ENCODE data around the gene GRIN3B. TPM values are rescaled to one million over a fixed set of nuclear protein-coding genes. Genes with fewer than 3 reads are reported as not detected.
A peak's percentile ranks its signal among the peaks of the same experiment; 100 is the strongest.
"Not testable (repeated sequence)": the region's sequence is repeated elsewhere in the genome, so short reads cannot be mapped to it uniquely, and the experiment has no call there.

The GRIN3B gene
- total and polyA plus RNA-seq, 2 experiments from 2014 or later: 3.0 to 8.5 TPM

GRCh38 chr19:1018932-1019615, 18.9 kb downstream of the GRIN3B start:
- Histone ChIP-seq H3K4me1 (ENCODE audit: low read depth) (peaks cover 35% of the 10 kb centered on the region), H3K27ac (no peak overlapping the region), H3K4me3 (peak overlapping the region; percentile 85), H3K36me3 (peaks cover 1% of the 10 kb centered on the region), H3K9me3 (ENCODE audit: low read depth) (no peaks in the 10 kb centered on the region), H3K27me3 (no peaks in the 10 kb centered on the region)
- DNase-seq (ENCODE audit: low read depth in 1 of 2, low spot score in 1 of 2): no peak
- TF ChIP-seq, protein P1, sequence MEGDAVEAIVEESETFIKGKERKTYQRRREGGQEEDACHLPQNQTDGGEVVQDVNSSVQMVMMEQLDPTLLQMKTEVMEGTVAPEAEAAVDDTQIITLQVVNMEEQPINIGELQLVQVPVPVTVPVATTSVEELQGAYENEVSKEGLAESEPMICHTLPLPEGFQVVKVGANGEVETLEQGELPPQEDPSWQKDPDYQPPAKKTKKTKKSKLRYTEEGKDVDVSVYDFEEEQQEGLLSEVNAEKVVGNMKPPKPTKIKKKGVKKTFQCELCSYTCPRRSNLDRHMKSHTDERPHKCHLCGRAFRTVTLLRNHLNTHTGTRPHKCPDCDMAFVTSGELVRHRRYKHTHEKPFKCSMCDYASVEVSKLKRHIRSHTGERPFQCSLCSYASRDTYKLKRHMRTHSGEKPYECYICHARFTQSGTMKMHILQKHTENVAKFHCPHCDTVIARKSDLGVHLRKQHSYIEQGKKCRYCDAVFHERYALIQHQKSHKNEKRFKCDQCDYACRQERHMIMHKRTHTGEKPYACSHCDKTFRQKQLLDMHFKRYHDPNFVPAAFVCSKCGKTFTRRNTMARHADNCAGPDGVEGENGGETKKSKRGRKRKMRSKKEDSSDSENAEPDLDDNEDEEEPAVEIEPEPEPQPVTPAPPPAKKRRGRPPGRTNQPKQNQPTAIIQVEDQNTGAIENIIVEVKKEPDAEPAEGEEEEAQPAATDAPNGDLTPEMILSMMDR (IDR thresholded peaks at IDR 0.05; ENCODE audit: low read depth, low read length): no peak

DNA sequence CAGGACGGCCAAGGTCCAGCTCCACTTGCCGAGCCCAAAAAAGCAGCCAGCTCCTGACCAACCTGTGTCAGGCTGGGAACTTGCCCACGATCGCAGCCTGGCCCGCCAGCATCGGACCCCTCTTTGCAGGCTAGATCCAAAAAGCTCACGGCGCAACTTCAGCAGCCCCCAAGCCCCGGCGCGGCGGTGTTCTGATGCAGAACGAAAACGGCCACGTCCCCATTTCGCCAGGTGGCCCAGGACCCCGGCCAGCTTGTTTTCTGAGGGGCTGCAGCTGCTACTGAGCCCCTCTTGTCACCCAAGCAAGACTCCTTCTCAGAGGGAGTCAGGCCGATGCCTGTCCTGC, 19.4 kb downstream of the GRIN3B start:
- no peaks in the 10 kb centered on the region for H3K9me3 ChIP-seq (ENCODE audit: low read depth)
- no peaks in the 10 kb centered on the region for H3K36me3 ChIP-seq
- H3K27me3 ChIP-seq: no peaks in the 10 kb centered on the region
- no peak overlapping the region for H3K27ac ChIP-seq
- TF ChIP-seq, protein P1 (IDR thresholded peaks at IDR 0.05; ENCODE audit: low read depth, low read length): no peak
- no peak for DNase-seq (ENCODE audit: low read depth in 1 of 2, low spot score in 1 of 2)
- H3K4me1 ChIP-seq (ENCODE audit: low read depth): peaks cover 35% of the 10 kb centered on the region
- peak overlapping the region; percentile 85 for H3K4me3 ChIP-seq

GRCh38 chr19:1019980-1020867, 20.0 kb downstream of the GRIN3B start:
- Histone ChIP-seq H3K27ac (peak overlapping the region; percentile 99), H3K4me1 (ENCODE audit: low read depth) (peaks cover 35% of the 10 kb centered on the region), H3K36me3 (no peaks in the 10 kb centered on the region), H3K4me3 (peak overlapping the region; percentile 85), H3K9me3 (ENCODE audit: low read depth) (no peaks in the 10 kb centered on the region), H3K27me3 (no peaks in the 10 kb centered on the region)
- TF ChIP-seq, protein P1 (IDR thresholded peaks at IDR 0.05; ENCODE audit: low read depth, low read length): no peak
- DNase-seq (ENCODE audit: low read depth in 1 of 2, low spot score in 1 of 2): no peak

GRCh38 chr19:1020868-1021425, 20.7 kb downstream of the GRIN3B start, which contains the start of gene TMEM259:
Gene TMEM259, minus strand, starts transcription at chr19:1021123. Its CDS starts 127 bp downstream, at chr19:1020996.
- no peaks in the 10 kb centered on the region for H3K36me3 ChIP-seq
- H3K27ac ChIP-seq: peak within 1 kb of the TSS; percentile 99
- TF ChIP-seq, protein P1 (IDR thresholded peaks at IDR 0.05; ENCODE audit: low read depth, low read length): no peak
- DNase-seq (ENCODE audit: low read depth in 1 of 2, low spot score in 1 of 2): peak; percentile 99
- H3K4me1 ChIP-seq (ENCODE audit: low read depth): peaks cover 35% of the 10 kb centered on the region
- no peaks in the 10 kb centered on the region for H3K9me3 ChIP-seq (ENCODE audit: low read depth)
- H3K4me3 ChIP-seq: peak within 1 kb of the TSS; percentile 85
- H3K27me3 ChIP-seq: no peaks in the 10 kb centered on the region

DNA sequence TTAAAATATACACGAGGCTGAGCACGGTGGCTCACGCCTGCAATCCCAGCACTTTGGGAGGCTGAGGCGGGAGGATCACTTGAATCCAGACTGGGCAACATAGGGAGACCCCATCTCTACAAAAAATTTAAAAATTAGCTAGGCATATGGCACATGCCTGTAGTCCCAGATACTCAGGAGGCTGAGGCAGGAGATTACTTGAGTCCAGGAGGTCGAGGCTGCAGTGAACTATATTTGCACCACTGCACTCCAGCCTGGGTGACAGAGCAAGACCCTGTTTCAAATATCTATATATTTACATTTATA, 23.6 kb downstream of the GRIN3B start:
- peaks cover 10% of the 10 kb centered on the region for H3K4me1 ChIP-seq (ENCODE audit: low read depth)
- not testable (repeated sequence) for H3K9me3 ChIP-seq (ENCODE audit: low read depth); DNase-seq (ENCODE audit: low read depth in 1 of 2, low spot score in 1 of 2)

GRCh38 chr19:1025080-1025479, 24.9 kb downstream of the GRIN3B start:
- not testable (repeated sequence) for H3K36me3 ChIP-seq; H3K9me3 ChIP-seq (ENCODE audit: low read depth); DNase-seq (ENCODE audit: low read depth in 1 of 2, low spot score in 1 of 2); H3K4me3 ChIP-seq; H3K27me3 ChIP-seq; H3K4me1 ChIP-seq (ENCODE audit: low read depth)
- H3K27ac ChIP-seq: peak overlapping the region; percentile 100

More for the DNA sequence above, 23.6 kb downstream of the GRIN3B start:
- H3K27me3 ChIP-seq, H3K36me3 ChIP-seq, H3K27ac ChIP-seq, H3K4me3 ChIP-seq: not testable (repeated sequence)
